Stimulated activated naive CD8-positive, alpha-beta T cell treated with anti-CD3 and anti-CD28 coated beads, Interleukin-15, Interleukin-2, amounts not matched to agents 100 U/mL and 50 U/mL, for 24 hours (primary cell): Measurements from ENCODE around the gene OGG1.

Experiments used
- ATAC-seq: fragments of 150-1000 bp; cut with Tn5 transposase; one replicate; pipeline ENCODE4 v1.10.0; 2021
- DNase-seq: peaks from one replicate; pipeline ENCODE4 v3.0.0; 2021

OGG1 gene

DNA sequence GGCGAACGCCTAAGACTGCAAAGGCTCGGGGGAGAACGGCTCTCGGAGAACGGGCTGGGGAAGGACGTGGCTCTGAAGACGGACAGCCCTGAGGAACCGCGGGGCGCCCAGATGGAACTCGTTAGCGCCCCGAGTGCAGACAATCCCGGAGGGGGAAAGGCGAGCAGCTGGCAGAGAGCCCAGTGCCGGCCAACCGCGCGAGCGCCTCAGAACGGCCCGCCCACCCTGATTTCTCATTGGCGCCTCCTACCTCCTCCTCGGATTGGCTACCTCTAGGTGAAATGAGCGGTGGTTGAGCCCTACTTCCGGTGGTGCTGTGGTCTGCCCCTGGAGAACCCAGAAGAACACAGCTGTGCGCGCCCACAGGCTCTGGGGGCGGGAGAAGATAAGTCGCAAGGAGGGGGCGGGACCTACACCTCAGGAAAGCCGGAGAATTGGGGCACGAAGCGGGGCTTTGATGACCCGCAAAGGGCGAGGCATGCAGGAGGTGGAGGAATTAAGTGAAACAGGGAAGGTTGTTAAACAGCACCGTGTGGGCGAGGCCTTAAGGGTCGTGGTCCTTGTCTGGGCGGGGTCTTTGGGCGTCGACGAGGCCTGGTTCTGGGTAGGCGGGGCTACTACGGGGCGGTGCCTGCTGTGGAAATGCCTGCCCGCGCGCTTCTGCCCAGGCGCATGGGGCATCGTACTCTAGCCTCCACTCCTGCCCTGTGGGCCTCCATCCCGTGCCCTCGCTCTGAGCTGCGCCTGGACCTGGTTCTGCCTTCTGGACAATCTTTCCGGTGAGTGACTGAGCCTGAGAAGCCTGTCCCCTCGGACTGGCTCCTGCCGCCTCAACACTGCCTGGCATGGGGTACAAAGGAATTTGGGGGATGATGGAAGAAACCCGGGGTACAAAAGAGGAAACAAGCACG lies at the start of gene OGG1:
OGG1 (plus strand) TSS at position 308 of the 911 bp plus-strand sequence; CDS start at position 643, 335 bp downstream.
- DNase-seq (peak; percentile 96), ATAC-seq (peak; percentile 96)

- DNase-seq: no peak
Measured at GRCh38 chr3:9700536-9700935, 49.2 kb upstream of the OGG1 start.

DNA sequence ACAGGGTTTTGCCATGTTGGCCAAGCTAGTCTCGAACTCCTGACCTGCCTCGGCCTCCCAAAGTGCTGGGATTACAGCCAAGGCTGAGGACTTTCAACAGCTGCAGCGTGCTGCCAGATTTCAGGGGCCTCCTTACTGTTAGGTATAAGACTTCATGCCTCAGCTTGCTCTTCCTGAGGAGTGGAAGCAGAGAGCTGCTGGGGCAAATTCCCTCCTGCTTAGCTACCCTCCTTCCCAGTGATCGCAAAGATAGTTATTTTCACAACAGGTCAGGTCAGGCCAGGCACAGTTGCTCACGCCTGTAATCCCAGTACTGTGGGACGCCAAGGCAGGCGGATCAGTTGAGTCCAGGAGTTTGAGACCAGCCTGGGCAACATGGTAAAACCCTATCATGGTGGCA lies 48.7 kb upstream of the OGG1 start:
- DNase-seq (no peak), ATAC-seq (no peak)

More at GRCh38 chr3:9700536-9700935, 49.2 kb upstream of the OGG1 start:
- ATAC-seq: no peak

- no peak for ATAC-seq
- no peak for DNase-seq
Measured at GRCh38 chr3:9701711-9702110, 48.0 kb upstream of the OGG1 start.

DNA sequence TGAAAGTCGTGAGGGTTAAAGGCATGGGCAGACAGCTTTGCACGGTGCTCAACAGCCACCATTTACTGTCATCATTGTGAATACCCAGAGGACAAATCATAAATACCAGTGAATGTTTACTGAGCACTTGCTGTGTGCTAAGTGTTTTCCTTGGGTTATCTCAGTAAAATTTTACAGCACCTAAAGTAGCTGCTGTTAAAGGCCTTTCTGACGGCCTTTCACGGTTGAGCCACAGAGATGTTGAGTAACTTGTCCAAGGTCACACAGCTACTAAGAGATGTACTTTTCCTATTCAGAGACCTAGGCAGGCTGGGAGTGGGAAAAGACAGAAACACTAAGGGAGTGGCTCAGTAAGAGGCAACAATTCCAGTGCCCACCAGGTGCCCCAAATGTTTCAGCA lies 46.5 kb upstream of the OGG1 start:
- no peak for DNase-seq
- no peak for ATAC-seq

- DNase-seq: no peak
- peak; percentile 29 for ATAC-seq
Measured at GRCh38 chr3:9703736-9704346, 45.9 kb upstream of the OGG1 start, which contains the start of gene CPNE9. TSS of gene CPNE9 (plus strand) at chr3:9703833. CDS start at chr3:9703997, 164 bp downstream.

- no peak for ATAC-seq
- DNase-seq: peak; percentile 37
Measured at GRCh38 chr3:9704347-9705322, 45.1 kb upstream of the OGG1 start.

GRCh38 chr3:9710174-9710739 lies 39.5 kb upstream of the OGG1 start:
- ATAC-seq (no peak), DNase-seq (no peak)

- DNase-seq (no peak), ATAC-seq (no peak)
Measured at GRCh38 chr3:9712415-9712814, 37.3 kb upstream of the OGG1 start.

- DNase-seq: no peak
- ATAC-seq: no peak
Measured at GRCh38 chr3:9713142-9713541, 36.6 kb upstream of the OGG1 start.

DNA sequence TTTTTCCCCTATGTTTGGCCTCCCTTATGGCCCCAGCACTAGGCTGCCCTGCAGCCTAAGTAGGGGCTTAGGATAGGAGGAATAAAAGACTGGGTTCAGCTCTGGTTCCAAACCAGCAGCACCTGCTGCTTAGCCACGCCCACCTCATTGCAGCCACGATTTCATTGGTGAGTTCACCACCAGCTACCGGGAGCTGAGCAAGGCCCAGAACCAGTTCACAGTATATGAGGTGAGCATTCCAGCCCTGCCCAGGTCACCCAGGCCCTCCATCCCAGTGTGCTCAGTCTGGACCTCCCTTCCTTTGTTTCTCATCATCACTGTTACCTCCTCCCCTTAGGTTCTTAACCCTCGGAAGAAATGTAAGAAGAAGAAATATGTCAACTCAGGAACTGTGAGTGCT lies 34.6 kb upstream of the OGG1 start:
- ATAC-seq (no peak), DNase-seq (no peak)

- DNase-seq: peak; percentile 54
- ATAC-seq: peak; percentile 87
Measured at GRCh38 chr3:9715764-9716437, 33.9 kb upstream of the OGG1 start.

DNA sequence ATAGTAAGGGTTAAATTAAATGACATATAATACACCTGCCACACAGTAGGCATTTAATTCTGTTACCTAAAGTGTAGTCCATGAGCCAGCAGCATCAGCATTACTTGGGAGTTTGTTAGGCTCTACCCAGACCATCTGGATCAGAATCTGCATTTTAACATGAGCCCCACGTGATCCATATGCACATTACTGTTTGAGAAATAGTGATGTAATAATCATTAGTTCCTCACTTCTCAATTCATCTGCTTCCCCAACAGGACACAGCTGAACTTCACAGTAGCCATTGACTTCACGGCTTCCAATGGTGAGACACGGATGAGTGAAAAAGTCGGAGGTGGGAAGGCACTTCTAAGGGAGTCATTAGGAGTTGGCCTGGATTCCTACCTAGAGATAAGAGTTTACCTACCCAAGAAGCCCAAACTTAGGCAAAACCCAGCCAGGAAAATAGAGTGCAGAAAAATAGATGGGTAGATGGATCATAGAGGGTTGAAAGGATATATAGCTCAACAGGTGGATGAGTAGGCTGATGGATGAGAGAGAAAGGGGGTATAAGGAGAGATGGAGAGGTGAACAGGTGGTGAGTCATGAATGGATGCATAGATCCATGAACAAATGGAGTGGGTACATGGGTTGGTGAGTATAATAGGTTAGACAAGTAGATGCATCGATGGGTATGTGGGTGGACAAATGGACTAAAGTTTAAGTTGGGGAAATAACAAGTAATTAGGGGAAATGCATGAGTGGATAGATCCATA lies 32.8 kb upstream of the OGG1 start:
- ATAC-seq (no peak), DNase-seq (no peak)

DNA sequence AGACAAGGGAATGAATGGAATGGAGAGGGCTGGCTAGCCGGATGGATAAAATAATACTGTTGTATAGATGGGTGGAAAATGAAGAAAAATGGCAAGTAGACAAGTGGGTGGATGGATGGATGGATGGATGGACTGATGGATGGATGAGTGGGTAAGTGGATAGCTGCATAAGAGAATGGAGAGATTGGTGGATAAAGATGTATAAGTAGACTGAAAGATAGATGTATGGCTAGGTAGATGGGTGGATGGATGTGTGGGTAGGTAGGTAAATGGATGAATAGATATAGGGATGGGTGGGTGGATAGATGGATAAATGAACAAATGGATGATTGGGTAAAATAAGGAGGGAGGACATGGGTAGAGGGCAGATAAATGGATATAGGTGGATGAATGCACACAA lies 32.2 kb upstream of the OGG1 start:
- DNase-seq: no peak
- ATAC-seq: no peak

- DNase-seq: no peak
- no peak for ATAC-seq
Measured at GRCh38 chr3:9718118-9718517, 31.6 kb upstream of the OGG1 start.

GRCh38 chr3:9721015-9721699 lies 28.6 kb upstream of the OGG1 start:
- DNase-seq (no peak), ATAC-seq (no peak)

- ATAC-seq: no peak
- no peak for DNase-seq
Measured at GRCh38 chr3:9721700-9722060, 28.1 kb upstream of the OGG1 start.

DNA sequence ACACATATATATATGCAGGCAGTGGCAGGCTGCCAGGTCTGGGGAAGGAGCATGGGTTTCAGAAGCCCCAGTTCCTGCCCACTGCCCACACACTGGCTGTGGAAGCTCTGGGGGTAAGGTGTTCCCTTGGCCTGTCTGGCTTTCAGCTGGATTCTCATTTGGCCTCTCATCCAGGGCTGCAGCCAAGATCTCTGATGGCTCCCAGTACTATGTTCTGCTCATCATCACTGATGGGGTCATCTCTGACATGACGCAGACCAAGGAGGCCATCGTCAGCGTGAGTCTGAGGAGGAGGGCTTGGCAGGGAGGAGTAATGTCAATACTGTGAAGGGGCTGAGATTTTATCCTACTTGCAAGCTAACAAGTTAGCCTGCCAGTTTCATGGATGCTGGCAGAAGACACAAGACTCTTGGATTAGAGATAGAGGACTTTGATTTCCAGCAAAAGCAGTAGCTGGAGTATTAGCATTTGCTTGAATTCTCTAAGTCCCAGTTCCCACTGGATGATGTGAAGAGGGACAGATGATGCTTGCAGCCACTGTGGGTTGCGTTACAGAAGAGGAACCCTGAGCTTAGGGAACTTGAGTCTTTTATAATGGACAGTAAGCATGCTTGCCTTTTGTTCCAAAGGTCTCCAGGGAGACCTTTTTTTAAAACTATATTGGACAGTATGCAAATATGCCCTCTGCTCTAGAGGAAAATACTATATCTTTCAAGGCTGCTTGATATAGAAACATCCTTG lies 23.8 kb upstream of the OGG1 start:
- DNase-seq (no peak), ATAC-seq (no peak)

DNA sequence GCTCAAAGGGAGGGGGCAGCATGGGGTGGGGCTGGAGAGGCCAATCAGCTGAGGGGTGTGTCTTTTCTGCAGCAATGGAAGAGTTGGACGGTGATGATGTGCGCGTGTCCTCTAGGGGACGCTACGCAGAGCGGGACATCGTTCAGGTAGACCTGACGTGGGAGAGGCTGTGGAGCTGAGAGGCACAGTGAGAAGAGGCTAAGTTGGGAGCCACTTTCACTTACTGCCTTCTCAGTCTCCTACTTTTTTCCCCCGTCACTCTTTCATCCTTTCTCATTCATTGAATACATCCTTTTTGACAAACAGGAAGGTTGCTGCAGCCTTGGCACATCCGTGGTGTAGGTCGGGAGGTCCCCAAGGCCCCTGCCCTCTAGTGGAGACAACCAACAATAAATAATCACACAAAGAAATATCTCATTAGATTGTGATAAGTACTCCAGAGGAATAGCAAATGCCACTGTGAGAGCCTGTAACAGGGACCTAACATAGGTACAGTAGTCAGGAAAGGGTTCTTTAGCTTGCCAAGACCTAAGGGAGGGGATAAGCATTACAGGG lies 22.6 kb upstream of the OGG1 start:
- ATAC-seq (no peak), DNase-seq (peak; percentile 60)
